HL-60 (cell line): ENCODE results near the gene FBL.

ENCODE experiments used
- DNase-seq, 2 experiments: peaks; one replicate each; pipeline ENCODE4 v3.0.0-alpha.2; 2010 to 2020; ENCODE audit warnings: low read depth in 1 of 2, low spot score in 1 of 2
- H3K27ac ChIP-seq: fragments of 250-450 bp; sonication (Bioruptor Pico); replicated peaks from 2 replicates; pipeline ENCODE4 v1.5.1; 2020; ENCODE audit warnings: mild to moderate bottlenecking, moderate library complexity
- H3K27me3 ChIP-seq: fragments of 250-450 bp; sonication (Bioruptor Pico); 2 replicates; pipeline ENCODE4 v1.5.1; 2021; ENCODE audit warnings: mild to moderate bottlenecking, moderate library complexity; ENCODE audit not compliant: insufficient read depth, poor library complexity, severe bottlenecking
- H3K4me3 ChIP-seq: replicated peaks from 2 replicates; pipeline ENCODE4 v1.5.1; 2011; ENCODE audit warnings: mild to moderate bottlenecking, control low read depth, low read length; ENCODE audit not compliant: insufficient read depth
- GABPA ChIP-seq: IDR thresholded peaks from 2 replicates; pipeline ENCODE4 v1.6.1; 2012; ENCODE audit warnings: low read depth
- POLR2AphosphoS5 ChIP-seq: IDR thresholded peaks from 2 replicates; pipeline ENCODE4 v1.6.1; 2012; ENCODE audit warnings: low read depth
- SPI1 ChIP-seq: IDR thresholded peaks from 2 replicates; pipeline ENCODE4 v1.6.1; 2012; ENCODE audit warnings: low read depth, mild to moderate bottlenecking, borderline replicate concordance
- TF ChIP-seq, protein P1 (sequence below): IDR thresholded peaks from 2 replicates; pipeline ENCODE4 v1.6.1; 2012; ENCODE audit warnings: low read depth; ENCODE audit not compliant: insufficient replicate concordance
- TF ChIP-seq, protein P2 (sequence below): IDR thresholded peaks from one replicate; pipeline ENCODE4 v1.5.1; 2011; ENCODE audit warnings: low read length, control low read depth, inconsistent platforms; ENCODE audit not compliant: insufficient read depth

FBL gene

GRCh38 chr19:39802958-39803357, 43.2 kb downstream of the FBL start:
- DNase-seq = no peak
- Histone ChIP-seq H3K27ac (no peak overlapping the region), H3K4me3 (no peak overlapping the region), H3K27me3 (peaks cover 2% of the 10 kb centered on the region)
- TF ChIP-seq POLR2AphosphoS5 = no peak
- TF ChIP-seq GABPA = no peak
- TF ChIP-seq, protein P1, sequence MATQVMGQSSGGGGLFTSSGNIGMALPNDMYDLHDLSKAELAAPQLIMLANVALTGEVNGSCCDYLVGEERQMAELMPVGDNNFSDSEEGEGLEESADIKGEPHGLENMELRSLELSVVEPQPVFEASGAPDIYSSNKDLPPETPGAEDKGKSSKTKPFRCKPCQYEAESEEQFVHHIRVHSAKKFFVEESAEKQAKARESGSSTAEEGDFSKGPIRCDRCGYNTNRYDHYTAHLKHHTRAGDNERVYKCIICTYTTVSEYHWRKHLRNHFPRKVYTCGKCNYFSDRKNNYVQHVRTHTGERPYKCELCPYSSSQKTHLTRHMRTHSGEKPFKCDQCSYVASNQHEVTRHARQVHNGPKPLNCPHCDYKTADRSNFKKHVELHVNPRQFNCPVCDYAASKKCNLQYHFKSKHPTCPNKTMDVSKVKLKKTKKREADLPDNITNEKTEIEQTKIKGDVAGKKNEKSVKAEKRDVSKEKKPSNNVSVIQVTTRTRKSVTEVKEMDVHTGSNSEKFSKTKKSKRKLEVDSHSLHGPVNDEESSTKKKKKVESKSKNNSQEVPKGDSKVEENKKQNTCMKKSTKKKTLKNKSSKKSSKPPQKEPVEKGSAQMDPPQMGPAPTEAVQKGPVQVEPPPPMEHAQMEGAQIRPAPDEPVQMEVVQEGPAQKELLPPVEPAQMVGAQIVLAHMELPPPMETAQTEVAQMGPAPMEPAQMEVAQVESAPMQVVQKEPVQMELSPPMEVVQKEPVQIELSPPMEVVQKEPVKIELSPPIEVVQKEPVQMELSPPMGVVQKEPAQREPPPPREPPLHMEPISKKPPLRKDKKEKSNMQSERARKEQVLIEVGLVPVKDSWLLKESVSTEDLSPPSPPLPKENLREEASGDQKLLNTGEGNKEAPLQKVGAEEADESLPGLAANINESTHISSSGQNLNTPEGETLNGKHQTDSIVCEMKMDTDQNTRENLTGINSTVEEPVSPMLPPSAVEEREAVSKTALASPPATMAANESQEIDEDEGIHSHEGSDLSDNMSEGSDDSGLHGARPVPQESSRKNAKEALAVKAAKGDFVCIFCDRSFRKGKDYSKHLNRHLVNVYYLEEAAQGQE = no peak
- no peak for TF ChIP-seq SPI1
- TF ChIP-seq, protein P2, sequence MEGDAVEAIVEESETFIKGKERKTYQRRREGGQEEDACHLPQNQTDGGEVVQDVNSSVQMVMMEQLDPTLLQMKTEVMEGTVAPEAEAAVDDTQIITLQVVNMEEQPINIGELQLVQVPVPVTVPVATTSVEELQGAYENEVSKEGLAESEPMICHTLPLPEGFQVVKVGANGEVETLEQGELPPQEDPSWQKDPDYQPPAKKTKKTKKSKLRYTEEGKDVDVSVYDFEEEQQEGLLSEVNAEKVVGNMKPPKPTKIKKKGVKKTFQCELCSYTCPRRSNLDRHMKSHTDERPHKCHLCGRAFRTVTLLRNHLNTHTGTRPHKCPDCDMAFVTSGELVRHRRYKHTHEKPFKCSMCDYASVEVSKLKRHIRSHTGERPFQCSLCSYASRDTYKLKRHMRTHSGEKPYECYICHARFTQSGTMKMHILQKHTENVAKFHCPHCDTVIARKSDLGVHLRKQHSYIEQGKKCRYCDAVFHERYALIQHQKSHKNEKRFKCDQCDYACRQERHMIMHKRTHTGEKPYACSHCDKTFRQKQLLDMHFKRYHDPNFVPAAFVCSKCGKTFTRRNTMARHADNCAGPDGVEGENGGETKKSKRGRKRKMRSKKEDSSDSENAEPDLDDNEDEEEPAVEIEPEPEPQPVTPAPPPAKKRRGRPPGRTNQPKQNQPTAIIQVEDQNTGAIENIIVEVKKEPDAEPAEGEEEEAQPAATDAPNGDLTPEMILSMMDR = no peak

GRCh38 chr19:39797083-39797482, 49.1 kb downstream of the FBL start:
- Histone ChIP-seq H3K27me3 (peaks cover 2% of the 10 kb centered on the region), H3K27ac (no peak overlapping the region), H3K4me3 (no peak overlapping the region)
- DNase-seq = no peak
- TF ChIP-seq, protein P2 = no peak
- TF ChIP-seq GABPA (no peak), SPI1 (no peak), POLR2AphosphoS5 (no peak)
- TF ChIP-seq, protein P1 = no peak

GRCh38 chr19:39796000-39796498, 50.1 kb downstream of the FBL start:
- TF ChIP-seq, protein P1 = no peak
- TF ChIP-seq SPI1 (no peak), POLR2AphosphoS5 (no peak)
- H3K27me3 ChIP-seq = peaks cover 2% of the 10 kb centered on the region
- no peak for DNase-seq
- H3K27ac ChIP-seq = no peak overlapping the region
- no peak overlapping the region for H3K4me3 ChIP-seq
